Smooth muscle cell (in vitro differentiated cells): ENCODE data around the gene AP4M1. TPM values are rescaled to one million over a fixed set of nuclear protein-coding genes. Genes with fewer than 3 reads are reported as not detected.

Source experiments
- DNase-seq: peaks from one replicate; lab custom pipeline; 2025; ENCODE audit not compliant: unreplicated experiment; lab: John Stamatoyannopoulos, UW
- H2AFZ ChIP-seq: fragments of 200-600 bp; sonication (generic); 2 replicates; pipeline ENCODE4 v1.6.0; 2016; ENCODE audit warnings: antibody characterized with exemption, low read depth, mild to moderate bottlenecking
- H3F3A ChIP-seq: fragments of 200-600 bp; sonication (generic); 2 replicates; pipeline ENCODE4 v1.6.0; 2017; ENCODE audit warnings: antibody characterized with exemption, low read depth
- H3K27ac ChIP-seq: fragments of 200-600 bp; sonication (generic); 2 replicates; pipeline ENCODE4 v1.5.1; 2016; ENCODE audit warnings: low read depth, mild to moderate bottlenecking
- H3K27me3 ChIP-seq: fragments of 200-600 bp; sonication (generic); 2 replicates; pipeline ENCODE4 v1.6.1; 2016; ENCODE audit warnings: low read depth, mild to moderate bottlenecking
- H3K36me3 ChIP-seq: fragments of 200-600 bp; sonication (generic); 2 replicates; pipeline ENCODE4 v1.5.1; 2016; ENCODE audit warnings: low read depth
- H3K4me1 ChIP-seq: fragments of 200-600 bp; sonication (generic); 2 replicates; pipeline ENCODE4 v1.5.1; 2016; ENCODE audit warnings: low read depth
- H3K4me2 ChIP-seq: fragments of 200-600 bp; sonication (generic); 2 replicates; pipeline ENCODE4 v1.6.0; 2016; ENCODE audit warnings: mild to moderate bottlenecking
- H3K4me3 ChIP-seq: fragments of 200-600 bp; sonication (generic); 2 replicates; pipeline ENCODE4 v1.5.1; 2016; ENCODE audit warnings: mild to moderate bottlenecking
- H3K79me2 ChIP-seq: fragments of 200-600 bp; sonication (generic); 2 replicates; pipeline ENCODE4 v1.6.0; 2016; ENCODE audit warnings: low read depth, mild to moderate bottlenecking
- H3K9ac ChIP-seq: fragments of 200-600 bp; sonication (generic); 2 replicates; pipeline ENCODE4 v1.6.0; 2016; ENCODE audit warnings: low read depth
- H3K9me3 ChIP-seq: fragments of 200-600 bp; sonication (generic); replicated peaks from 2 replicates; pipeline ENCODE4 v1.5.1; 2016; ENCODE audit warnings: low read depth
- H4K20me1 ChIP-seq: fragments of 200-600 bp; sonication (generic); 2 replicates; pipeline ENCODE4 v1.6.0; 2016; ENCODE audit warnings: low read depth
- CTCF ChIP-seq: fragments of 200-600 bp; sonication (generic); IDR thresholded peaks from 2 replicates; pipeline ENCODE4 v1.5.1; 2017; ENCODE audit warnings: borderline replicate concordance, mild to moderate bottlenecking, antibody characterized with exemption; ENCODE audit not compliant: insufficient read depth, poor library complexity, severe bottlenecking
- WGBS: methylation state at CpG from one replicate; pipeline ENCODE4 v1.1.7; 2016; ENCODE audit warnings: low lambda C conversion rate; 5-methylcytosine and 5-hydroxymethylcytosine counted together
- polyA plus RNA-seq: library from polyadenylated mRNA; unstranded; fragments of >200 nt; fragmentation: Nextera tagmentation; extraction: Ambion mirVana; gene quantifications from 2 replicates; pipeline ENCODE4 v1.2.1, GENCODE V29; 2016
- total RNA-seq: library from RNA; depleted of rRNA; stranded (reverse); fragments of >200 nt; gene quantifications from 2 replicates; pipeline ENCODE4 v1.2.3, GENCODE V29; 2014

The AP4M1 gene
- total and polyA plus RNA-seq, 2 experiments from 2014 or later = 16.9 to 18.0 TPM

GRCh38 chr7:100132126-100132525, 30.7 kb downstream of the AP4M1 start:
- H3F3A ChIP-seq = no peaks in the 10 kb centered on the region
- no peaks in the 10 kb centered on the region for H3K36me3 ChIP-seq
- no peaks in the 10 kb centered on the region for H3K27me3 ChIP-seq
- WGBS = 79% methylated on average over 7 of the region's 7 CpGs
- no peaks in the 10 kb centered on the region for H3K9me3 ChIP-seq
- DNase-seq = no peak
- no peak overlapping the region for H3K4me2 ChIP-seq
- no peak overlapping the region for H3K4me3 ChIP-seq
- peaks cover 4% of the 10 kb centered on the region for H3K4me1 ChIP-seq
- H3K27ac ChIP-seq = no peak overlapping the region
- H3K79me2 ChIP-seq = no peaks in the 10 kb centered on the region
- TF ChIP-seq CTCF = no peak
- no peak overlapping the region for H2AFZ ChIP-seq
- H3K9ac ChIP-seq = no peak overlapping the region
- no peaks in the 10 kb centered on the region for H4K20me1 ChIP-seq

- Histone ChIP-seq H3K4me2 (no peak overlapping the region), H3F3A (no peaks in the 10 kb centered on the region), H3K4me1 (peaks cover 4% of the 10 kb centered on the region), H3K27me3 (no peaks in the 10 kb centered on the region), H3K36me3 (no peaks in the 10 kb centered on the region), H4K20me1 (no peaks in the 10 kb centered on the region), H3K9me3 (no peaks in the 10 kb centered on the region), H3K9ac (no peak overlapping the region), H3K27ac (no peak overlapping the region), H3K79me2 (no peaks in the 10 kb centered on the region), H2AFZ (no peak overlapping the region), H3K4me3 (no peak overlapping the region)
- TF ChIP-seq CTCF = peak; percentile 67
- no peak for DNase-seq
- 20% methylated on average over 3 of the region's 3 CpGs for WGBS
Observed at GRCh38 chr7:100132697-100133151, 31.3 kb downstream of the AP4M1 start.

GRCh38 chr7:100137851-100138760, 36.7 kb downstream of the AP4M1 start:
- H3F3A ChIP-seq = no peaks in the 10 kb centered on the region
- no peak for TF ChIP-seq CTCF

GRCh38 chr7:100141555-100141949, 40.1 kb downstream of the AP4M1 start:
- H3K36me3 ChIP-seq = no peaks in the 10 kb centered on the region
- no peaks in the 10 kb centered on the region for H4K20me1 ChIP-seq
- no peak overlapping the region for H3K4me3 ChIP-seq
- DNase-seq = no peak
- H3K27me3 ChIP-seq = no peaks in the 10 kb centered on the region
- H3K9me3 ChIP-seq = no peaks in the 10 kb centered on the region
- no peaks in the 10 kb centered on the region for H3K79me2 ChIP-seq
- 91% methylated on average over 3 of the region's 3 CpGs for WGBS
- no peak overlapping the region for H3K9ac ChIP-seq
- H3K4me1 ChIP-seq = no peaks in the 10 kb centered on the region
- H3F3A ChIP-seq = no peaks in the 10 kb centered on the region
- H3K27ac ChIP-seq = no peak overlapping the region
- no peak for TF ChIP-seq CTCF
- H2AFZ ChIP-seq = no peak overlapping the region
- H3K4me2 ChIP-seq = no peak overlapping the region

More at GRCh38 chr7:100137851-100138760, 36.7 kb downstream of the AP4M1 start:
- H2AFZ ChIP-seq = no peak overlapping the region
- no peaks in the 10 kb centered on the region for H3K4me1 ChIP-seq
- 92% methylated on average over 13 of the region's 13 CpGs for WGBS
- H3K9ac ChIP-seq = no peak overlapping the region
- H3K4me2 ChIP-seq = no peak overlapping the region
- H3K4me3 ChIP-seq = no peak overlapping the region
- no peak for DNase-seq
- H3K27ac ChIP-seq = no peak overlapping the region
- no peaks in the 10 kb centered on the region for H3K36me3 ChIP-seq
- H3K79me2 ChIP-seq = no peaks in the 10 kb centered on the region
- H4K20me1 ChIP-seq = no peaks in the 10 kb centered on the region
- H3K9me3 ChIP-seq = no peaks in the 10 kb centered on the region
- H3K27me3 ChIP-seq = no peaks in the 10 kb centered on the region
